Calu3 (cell line): Measurements from ENCODE around the gene GRM7. TPM values are rescaled to one million over a fixed set of nuclear protein-coding genes. Genes with fewer than 3 reads are reported as not detected.

ENCODE experiments used
- BruUV-seq: library from RNA; stranded (reverse); fragments of 400-500 nt; replicated peaks from 2 replicates; lab custom pipeline; 2021; lab: Mats Ljungman, UMichigan
- CTCF ChIA-PET: fragments of 300-600 bp; sonication (Branson Sonifier 250); formaldehyde crosslinking; loops from one replicate; lab custom pipeline; 2022; ENCODE audit warnings: antibody characterized with exemption; lab: Charles Lee
- DNase-seq: peaks from one replicate; pipeline ENCODE4 v3.0.0; 2022
- H3K27ac Mint-ChIP-seq: one replicate; pipeline ENCODE4 v1.8.0; 2022; ENCODE audit warnings: mixed read lengths; ENCODE audit not compliant: unreplicated experiment
- H3K27me3 Mint-ChIP-seq: one replicate; pipeline ENCODE4 v1.8.0; 2022; ENCODE audit warnings: mixed read lengths; ENCODE audit not compliant: unreplicated experiment
- H3K36me3 Mint-ChIP-seq: one replicate; pipeline ENCODE4 v1.8.0; 2022; ENCODE audit warnings: mild to moderate bottlenecking, moderate library complexity, mixed read lengths; ENCODE audit not compliant: insufficient read depth, unreplicated experiment
- H3K4me1 Mint-ChIP-seq: one replicate; pipeline ENCODE4 v1.8.0; 2022; ENCODE audit warnings: mild to moderate bottlenecking, low read depth, mixed read lengths; ENCODE audit not compliant: unreplicated experiment
- H3K4me3 Mint-ChIP-seq: one replicate; pipeline ENCODE4 v1.8.0; 2022; ENCODE audit warnings: mild to moderate bottlenecking, low read depth, moderate library complexity, mixed read lengths; ENCODE audit not compliant: unreplicated experiment
- H3K9me3 Mint-ChIP-seq: one replicate; pipeline ENCODE4 v1.8.0; 2022; ENCODE audit warnings: low read depth, mixed read lengths; ENCODE audit not compliant: unreplicated experiment
- CTCF ChIP-seq: fragments of 200-600 bp; IDR thresholded peaks from one replicate; pipeline ENCODE4 v1.8.0; 2022; ENCODE audit warnings: antibody characterized with exemption; ENCODE audit not compliant: unreplicated experiment
- intact Hi-C: fragments of 100-400 bp; cut with micrococcal nuclease; formaldehyde crosslinking; loops from one replicate; pipeline ENCODE4 v1.10.0; 2022; ENCODE audit not compliant: unreplicated experiment
- total RNA-seq: library from RNA; stranded (reverse); gene quantifications from 2 replicates; pipeline ENCODE4 v1.2.3, GENCODE V29; 2022

GRM7 gene
- total RNA-seq, 1 experiment from 2014 or later, result not detected

DNA sequence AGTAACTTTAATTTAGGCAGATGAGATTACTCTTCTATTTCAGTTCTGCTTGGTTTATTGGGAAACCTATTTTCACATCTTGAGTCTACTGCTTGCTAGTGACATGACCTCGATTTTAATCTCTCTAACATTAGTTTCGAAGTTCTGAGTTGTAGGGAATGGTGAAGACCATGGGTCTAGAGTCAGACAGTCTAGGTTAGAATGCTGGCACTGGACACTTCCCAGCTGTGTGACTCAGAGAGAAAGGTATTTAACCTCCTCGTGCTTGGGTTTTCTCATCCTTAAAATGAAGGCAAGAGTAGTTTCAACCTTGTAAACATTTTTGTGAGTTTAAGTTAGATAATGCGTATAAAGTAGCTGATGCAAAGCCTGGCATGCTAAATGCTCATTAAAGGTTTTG, 422.1 kb downstream of the GRM7 start:
- intact Hi-C loops, result loop anchor here (10.0 kb wide), 1 partner anchor 502 kb away; no protein-coding TSS in a partner anchor
- no peak for TF ChIP-seq CTCF
- CTCF ChIA-PET, result no interaction called here
- no peaks in the 10 kb centered on the region for H3K4me1 Mint-ChIP-seq
- no TSS peak for BruUV-seq
- H3K9me3 Mint-ChIP-seq, result no peaks in the 10 kb centered on the region
- no peak overlapping the region for H3K27ac Mint-ChIP-seq
- no peaks in the 10 kb centered on the region for H3K27me3 Mint-ChIP-seq
- H3K4me3 Mint-ChIP-seq, result no peak overlapping the region
- no peak for DNase-seq
- no peaks in the 10 kb centered on the region for H3K36me3 Mint-ChIP-seq

DNA sequence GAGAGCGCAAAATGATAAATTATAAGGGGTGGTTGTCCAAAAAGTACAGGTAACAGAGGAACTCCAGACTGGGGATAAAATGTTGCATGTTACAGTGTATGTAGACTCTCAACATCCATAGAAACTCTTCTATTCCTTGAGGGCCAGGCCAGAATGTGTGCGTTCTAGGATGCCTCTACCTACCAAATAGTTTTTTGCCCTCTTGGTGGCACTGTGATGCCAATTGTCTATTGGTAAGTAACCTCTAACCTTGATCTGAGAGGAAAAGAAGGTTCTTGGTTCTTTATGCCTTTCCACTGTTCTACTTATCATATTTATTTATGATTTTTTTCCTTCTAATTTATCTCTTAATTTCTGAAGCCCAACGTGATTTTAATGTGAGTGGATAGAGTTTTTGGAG, 424.6 kb downstream of the GRM7 start:
- Mint-ChIP-seq H3K27ac (no peak overlapping the region), H3K9me3 (no peaks in the 10 kb centered on the region), H3K36me3 (no peaks in the 10 kb centered on the region), H3K4me3 (no peak overlapping the region), H3K4me1 (no peaks in the 10 kb centered on the region), H3K27me3 (no peaks in the 10 kb centered on the region)
- intact Hi-C loops, result loop anchor here (2.0 to 10.0 kb wide), 2 partner anchors 259 to 499 kb away; no protein-coding TSS in a partner anchor
- DNase-seq, result no peak
- BruUV-seq, result no TSS peak
- no peak for TF ChIP-seq CTCF
- CTCF ChIA-PET, result no interaction called here

- no peak for DNase-seq
- Mint-ChIP-seq H3K4me1 (no peaks in the 10 kb centered on the region), H3K9me3 (no peaks in the 10 kb centered on the region), H3K27me3 (no peaks in the 10 kb centered on the region), H3K36me3 (no peaks in the 10 kb centered on the region), H3K4me3 (no peak overlapping the region), H3K27ac (no peak overlapping the region)
- CTCF ChIA-PET, result no interaction called here
- BruUV-seq, result no TSS peak
- intact Hi-C loops, result loop anchor here (10.0 kb wide), 1 partner anchor 497 kb away; no protein-coding TSS in a partner anchor
- TF ChIP-seq CTCF, result no peak
These were observed 427.2 kb downstream of the GRM7 start for GRCh38 chr3:7288133-7288532.

DNA sequence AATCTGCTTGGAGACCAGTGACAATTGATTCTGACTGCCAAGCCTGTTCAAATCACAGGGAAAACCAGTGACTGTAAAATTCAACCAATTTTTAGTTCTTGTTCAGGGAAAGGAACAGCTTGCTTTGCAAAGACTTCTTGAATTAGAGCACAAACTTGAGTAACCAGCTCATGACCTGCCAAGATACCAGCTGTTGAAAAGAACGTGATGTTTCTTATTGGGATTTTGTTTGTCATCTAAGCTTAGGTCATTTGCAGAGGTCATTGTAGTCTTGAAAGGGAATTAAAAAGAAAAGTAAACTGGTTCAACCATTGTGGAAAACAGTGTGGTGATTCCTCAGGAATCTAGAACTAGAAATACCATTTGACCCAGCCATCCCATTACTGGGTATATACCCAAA, 428.2 kb downstream of the GRM7 start:
- no peak for DNase-seq
- Mint-ChIP-seq H3K4me1 (no peaks in the 10 kb centered on the region), H3K9me3 (no peaks in the 10 kb centered on the region), H3K27me3 (no peaks in the 10 kb centered on the region), H3K27ac (no peak overlapping the region), H3K4me3 (no peak overlapping the region), H3K36me3 (no peaks in the 10 kb centered on the region)
- no peak for TF ChIP-seq CTCF
- CTCF ChIA-PET, result no interaction called here
- intact Hi-C loops, result loop anchor here (10.0 kb wide), 1 partner anchor 496 kb away; no protein-coding TSS in a partner anchor
- BruUV-seq, result no TSS peak
